Measurements from ENCODE around the gene CLNK. TPM values are rescaled to one million over a fixed set of nuclear protein-coding genes. Genes with fewer than 3 reads are reported as not detected.

The CLNK gene
- total and polyA plus RNA-seq, 2 donors from 2014 or later, result 2.8 to 4.8 TPM

DNA sequence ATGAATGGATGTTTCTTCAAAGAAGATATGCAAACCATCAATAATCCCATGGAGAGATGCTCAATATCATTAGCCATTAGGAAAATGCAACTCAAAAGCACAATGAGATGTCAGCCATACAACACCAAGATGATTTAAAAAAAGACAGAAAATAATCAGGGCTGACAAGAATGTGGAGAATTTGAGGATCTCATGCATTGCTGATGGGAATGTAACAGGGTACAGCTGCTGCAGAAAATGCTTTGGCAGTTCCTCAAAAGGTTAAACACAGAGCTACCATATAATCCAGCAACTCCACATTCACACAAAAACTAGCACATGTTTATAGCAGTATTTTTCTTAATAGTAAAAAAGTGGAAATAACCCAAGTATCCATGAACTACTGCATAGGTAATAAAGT lies 116.8 kb downstream of the CLNK start:
- TF ChIP-seq, protein P1, sequence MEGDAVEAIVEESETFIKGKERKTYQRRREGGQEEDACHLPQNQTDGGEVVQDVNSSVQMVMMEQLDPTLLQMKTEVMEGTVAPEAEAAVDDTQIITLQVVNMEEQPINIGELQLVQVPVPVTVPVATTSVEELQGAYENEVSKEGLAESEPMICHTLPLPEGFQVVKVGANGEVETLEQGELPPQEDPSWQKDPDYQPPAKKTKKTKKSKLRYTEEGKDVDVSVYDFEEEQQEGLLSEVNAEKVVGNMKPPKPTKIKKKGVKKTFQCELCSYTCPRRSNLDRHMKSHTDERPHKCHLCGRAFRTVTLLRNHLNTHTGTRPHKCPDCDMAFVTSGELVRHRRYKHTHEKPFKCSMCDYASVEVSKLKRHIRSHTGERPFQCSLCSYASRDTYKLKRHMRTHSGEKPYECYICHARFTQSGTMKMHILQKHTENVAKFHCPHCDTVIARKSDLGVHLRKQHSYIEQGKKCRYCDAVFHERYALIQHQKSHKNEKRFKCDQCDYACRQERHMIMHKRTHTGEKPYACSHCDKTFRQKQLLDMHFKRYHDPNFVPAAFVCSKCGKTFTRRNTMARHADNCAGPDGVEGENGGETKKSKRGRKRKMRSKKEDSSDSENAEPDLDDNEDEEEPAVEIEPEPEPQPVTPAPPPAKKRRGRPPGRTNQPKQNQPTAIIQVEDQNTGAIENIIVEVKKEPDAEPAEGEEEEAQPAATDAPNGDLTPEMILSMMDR (IDR thresholded peaks at IDR 0.05; ENCODE audit: borderline replicate concordance, extremely low read depth, insufficient read depth), result no peak
- DNase-seq, result no peak
- no peaks in the 10 kb centered on the region for H3K9me3 ChIP-seq (ENCODE audit: control insufficient read depth in 2 of 3, insufficient read depth in 1 of 3, low read length in 3 of 3)
- H3K4me1 ChIP-seq (ENCODE audit: control insufficient read depth in 2 of 3, insufficient read depth in 2 of 3, low read depth in 1 of 3, low read length in 3 of 3), result no peaks in the 10 kb centered on the region
- FAIRE-seq, result no peak
- no peaks in the 10 kb centered on the region for H3K27me3 ChIP-seq (ENCODE audit: control insufficient read depth, insufficient read depth, low read length)
- intact Hi-C loops (cut with DNase I), result no loop called here
- H3K36me3 ChIP-seq (ENCODE audit: control insufficient read depth in 2 of 3, insufficient read depth in 3 of 3, low read length in 3 of 3), result no peaks in the 10 kb centered on the region
- H3K9ac ChIP-seq (ENCODE audit: low read length in 3 of 3), result no peak overlapping the region
- H3K4me3 ChIP-seq (ENCODE audit: low read length in 3 of 3), result no peak overlapping the region
- no peak overlapping the region for H3K27ac ChIP-seq (ENCODE audit: low read depth in 2 of 2, low read length in 2 of 2)

GRCh38 chr4:10565166-10565780 lies 119.3 kb downstream of the CLNK start:
- no peaks in the 10 kb centered on the region for H3K4me1 ChIP-seq (ENCODE audit: control insufficient read depth in 2 of 3, insufficient read depth in 2 of 3, low read depth in 1 of 3, low read length in 3 of 3)
- no peak overlapping the region for H3K27ac ChIP-seq (ENCODE audit: low read depth in 2 of 2, low read length in 2 of 2)
- intact Hi-C loops (cut with DNase I), result no loop called here
- TF ChIP-seq, protein P1 (IDR thresholded peaks at IDR 0.05; ENCODE audit: borderline replicate concordance, extremely low read depth, insufficient read depth), result no peak
- H3K36me3 ChIP-seq (ENCODE audit: control insufficient read depth in 2 of 3, insufficient read depth in 3 of 3, low read length in 3 of 3), result no peaks in the 10 kb centered on the region
- DNase-seq (no peak), FAIRE-seq (no peak)
- no peak overlapping the region for H3K4me3 ChIP-seq (ENCODE audit: low read length in 3 of 3)
- H3K9ac ChIP-seq (ENCODE audit: low read length in 3 of 3), result no peak overlapping the region
- no peaks in the 10 kb centered on the region for H3K9me3 ChIP-seq (ENCODE audit: control insufficient read depth in 2 of 3, insufficient read depth in 1 of 3, low read length in 3 of 3)
- H3K27me3 ChIP-seq (ENCODE audit: control insufficient read depth, insufficient read depth, low read length), result no peaks in the 10 kb centered on the region

GRCh38 chr4:10554694-10555093 lies 129.9 kb downstream of the CLNK start:
- intact Hi-C loops (cut with DNase I), result no loop called here
- Histone ChIP-seq H3K9ac (ENCODE audit: low read length in 3 of 3) (no peak overlapping the region), H3K27ac (ENCODE audit: low read depth in 2 of 2, low read length in 2 of 2) (no peak overlapping the region), H3K4me1 (ENCODE audit: control insufficient read depth in 2 of 3, insufficient read depth in 2 of 3, low read depth in 1 of 3, low read length in 3 of 3) (no peaks in the 10 kb centered on the region), H3K27me3 (ENCODE audit: control insufficient read depth, insufficient read depth, low read length) (no peaks in the 10 kb centered on the region), H3K9me3 (ENCODE audit: control insufficient read depth in 2 of 3, insufficient read depth in 1 of 3, low read length in 3 of 3) (no peaks in the 10 kb centered on the region), H3K36me3 (ENCODE audit: control insufficient read depth in 2 of 3, insufficient read depth in 3 of 3, low read length in 3 of 3) (no peaks in the 10 kb centered on the region), H3K4me3 (ENCODE audit: low read length in 3 of 3) (no peak overlapping the region)
- FAIRE-seq, result peak; percentile 91
- DNase-seq, result peak in 4 of 5 donors; percentile 52 to 79 (median 58)
- TF ChIP-seq, protein P1 (IDR thresholded peaks at IDR 0.05; ENCODE audit: borderline replicate concordance, extremely low read depth, insufficient read depth), result peak; percentile 81

DNA sequence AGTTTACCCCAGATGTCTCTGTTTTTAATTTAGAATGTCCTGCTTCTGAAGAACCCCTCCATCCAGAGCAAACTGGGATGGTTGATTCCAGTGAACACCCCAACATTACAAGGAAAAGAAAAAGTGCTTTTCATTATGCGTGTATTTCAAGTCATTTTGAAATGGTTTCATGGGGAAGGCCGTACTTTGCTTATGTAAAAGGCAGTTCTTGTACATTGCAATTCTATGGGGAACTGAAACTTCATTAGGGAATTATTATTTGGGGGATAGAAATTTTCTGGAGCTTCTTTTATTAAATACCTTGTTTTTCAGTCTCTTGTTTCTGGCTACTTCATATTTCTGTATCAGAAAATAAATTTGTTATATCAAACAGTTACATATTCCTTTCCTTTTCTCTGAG lies 130.4 kb downstream of the CLNK start:
- DNase-seq (no peak), FAIRE-seq (no peak)
- Histone ChIP-seq H3K4me3 (ENCODE audit: low read length in 3 of 3) (no peak overlapping the region), H3K27me3 (ENCODE audit: control insufficient read depth, insufficient read depth, low read length) (no peaks in the 10 kb centered on the region), H3K9ac (ENCODE audit: low read length in 3 of 3) (no peak overlapping the region), H3K36me3 (ENCODE audit: control insufficient read depth in 2 of 3, insufficient read depth in 3 of 3, low read length in 3 of 3) (no peaks in the 10 kb centered on the region), H3K27ac (ENCODE audit: low read depth in 2 of 2, low read length in 2 of 2) (no peak overlapping the region), H3K9me3 (ENCODE audit: control insufficient read depth in 2 of 3, insufficient read depth in 1 of 3, low read length in 3 of 3) (no peaks in the 10 kb centered on the region), H3K4me1 (ENCODE audit: control insufficient read depth in 2 of 3, insufficient read depth in 2 of 3, low read depth in 1 of 3, low read length in 3 of 3) (no peaks in the 10 kb centered on the region)
- intact Hi-C loops (cut with DNase I), result no loop called here
- TF ChIP-seq, protein P1 (IDR thresholded peaks at IDR 0.05; ENCODE audit: borderline replicate concordance, extremely low read depth, insufficient read depth), result no peak
